EH (cell line): Measurements from ENCODE around the gene ZBTB7C.

Experiments used
- DNase-seq: peaks from one replicate; pipeline ENCODE4 v3.0.0-alpha.2; 2015; ENCODE audit warnings: low read depth

ZBTB7C gene

GRCh38 chr18:48390641-48391040, 18.5 kb downstream of the ZBTB7C start:
- DNase-seq, result no peak

GRCh38 chr18:48388478-48388877, 20.7 kb downstream of the ZBTB7C start:
- DNase-seq, result no peak

DNA sequence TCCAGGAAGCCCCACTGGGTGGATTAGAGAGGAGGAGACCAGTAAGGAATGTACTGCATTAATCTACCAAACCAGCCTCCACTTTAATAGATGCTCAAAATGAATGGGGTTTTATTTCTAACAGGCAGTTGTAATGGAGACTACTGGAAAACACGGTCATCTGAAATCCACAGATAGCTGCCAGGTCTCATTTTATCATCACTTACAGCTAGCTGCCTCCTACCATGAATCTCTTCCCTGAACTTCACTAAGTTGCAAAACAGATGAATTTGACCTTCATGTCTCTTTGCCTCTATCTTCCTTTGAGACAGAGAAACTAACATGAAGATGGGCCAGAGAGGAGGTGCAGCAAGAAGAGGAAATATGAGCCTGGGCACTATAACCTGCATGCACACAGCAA, 21.9 kb downstream of the ZBTB7C start:
- no peak for DNase-seq

DNA sequence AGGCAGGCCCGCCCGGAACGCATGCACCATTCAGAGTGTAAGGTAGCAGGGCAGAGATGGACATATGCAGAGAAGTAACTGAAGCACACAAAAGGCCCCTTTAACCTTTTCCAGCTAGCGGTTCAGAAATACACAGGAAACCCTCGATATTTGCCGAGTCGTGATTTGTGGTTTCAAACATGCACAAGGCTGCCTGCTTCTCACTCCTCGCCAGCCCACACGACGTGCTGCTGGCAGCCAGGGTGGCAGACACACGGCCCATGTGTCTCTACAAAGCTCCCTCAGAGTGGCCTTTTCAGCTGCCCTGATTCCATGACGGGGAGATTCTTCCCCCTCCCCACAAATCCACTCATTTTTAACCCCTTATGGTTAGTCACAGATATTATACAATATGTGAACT, 23.6 kb downstream of the ZBTB7C start:
- no peak for DNase-seq

GRCh38 chr18:48376934-48377333, 32.2 kb downstream of the ZBTB7C start:
- no peak for DNase-seq

DNA sequence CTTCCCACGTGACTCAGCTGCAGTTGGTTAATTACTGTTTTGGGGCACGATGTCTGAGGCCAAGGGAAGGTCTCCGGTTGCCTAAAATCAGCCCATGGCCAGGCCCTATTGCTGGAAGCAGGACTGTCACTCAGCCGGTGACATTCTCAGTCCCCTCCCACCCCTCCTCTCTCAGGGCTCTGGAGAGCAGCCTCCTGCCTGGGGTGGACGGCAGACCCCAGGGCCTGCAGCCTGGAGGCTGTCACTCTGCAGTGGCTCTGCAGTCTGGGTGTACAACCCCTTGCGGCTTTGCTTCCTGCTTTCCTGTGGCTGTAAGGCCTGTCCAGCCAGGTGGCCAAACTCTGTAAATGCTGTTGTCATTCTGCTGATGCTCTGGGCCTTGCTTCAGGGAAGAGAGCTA, 32.8 kb downstream of the ZBTB7C start:
- no peak for DNase-seq

GRCh38 chr18:48375150-48375800, 33.9 kb downstream of the ZBTB7C start:
- no peak for DNase-seq

GRCh38 chr18:48374423-48375149, 34.6 kb downstream of the ZBTB7C start:
- no peak for DNase-seq

- no peak for DNase-seq
Measured at GRCh38 chr18:48371854-48372602, 37.2 kb downstream of the ZBTB7C start.

DNA sequence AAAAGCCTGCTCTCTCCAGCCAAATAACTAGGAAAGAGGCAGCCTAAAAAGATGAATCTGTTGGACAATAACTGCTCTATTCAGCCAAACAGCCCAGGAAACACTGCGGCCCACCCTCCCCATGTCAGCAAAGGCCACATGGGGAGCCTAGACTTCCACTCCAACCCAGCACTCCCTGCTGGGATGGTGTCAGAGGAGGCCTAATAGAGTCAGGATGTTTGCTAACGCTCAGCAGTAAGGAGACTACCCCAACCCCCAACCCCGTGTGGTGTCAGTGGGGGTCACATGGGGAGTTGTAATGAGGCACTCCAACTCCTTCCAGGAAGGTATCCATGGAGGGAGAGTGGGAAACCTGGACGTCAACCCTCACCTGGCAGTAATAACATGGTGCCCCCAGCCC, 41.6 kb downstream of the ZBTB7C start:
- no peak for DNase-seq

- no peak for DNase-seq
Measured at GRCh38 chr18:48365965-48366364, 43.2 kb downstream of the ZBTB7C start.

DNA sequence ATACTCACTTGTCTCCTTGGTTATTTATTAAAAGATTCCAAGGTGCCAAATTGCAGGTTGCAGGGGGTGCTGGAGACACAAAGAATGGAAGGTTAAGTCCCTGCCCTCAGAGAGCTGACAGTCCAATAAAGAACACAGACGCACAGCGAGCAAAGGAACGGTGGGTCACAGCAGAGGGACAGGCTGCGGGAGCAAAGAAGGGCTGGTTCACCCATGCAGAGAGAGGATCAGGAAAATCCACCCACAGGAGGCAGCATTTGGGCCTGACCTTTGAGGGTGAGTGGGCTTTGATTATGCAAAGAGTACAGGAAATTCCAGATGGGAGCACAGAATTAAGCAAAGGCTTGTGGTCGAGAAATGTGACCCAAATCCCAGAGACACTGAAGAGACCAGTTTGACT, 45.0 kb downstream of the ZBTB7C start:
- no peak for DNase-seq

DNA sequence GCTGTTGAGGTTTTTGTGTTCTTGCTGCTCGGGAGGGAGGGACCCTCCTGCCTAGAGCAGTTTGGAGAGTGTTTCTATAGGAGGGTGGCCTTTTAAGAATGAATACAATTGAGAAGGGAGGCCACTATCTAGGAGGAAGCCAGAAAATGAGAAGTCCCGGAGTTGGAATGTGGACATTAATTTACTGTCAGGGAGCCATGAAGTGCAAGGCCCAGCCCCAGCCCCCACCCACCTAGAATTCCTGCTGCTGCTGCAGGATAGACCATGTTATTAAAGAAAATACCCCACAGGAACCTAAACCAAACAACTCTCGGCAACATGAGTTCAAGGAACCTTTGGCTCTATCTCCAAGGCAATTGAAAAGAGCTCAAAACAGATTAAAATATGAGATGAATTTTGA, 46.0 kb downstream of the ZBTB7C start:
- no peak for DNase-seq

GRCh38 chr18:48361801-48362200, 47.4 kb downstream of the ZBTB7C start:
- no peak for DNase-seq

GRCh38 chr18:48360376-48361021, 48.7 kb downstream of the ZBTB7C start:
- no peak for DNase-seq

GRCh38 chr18:48359626-48360025, 49.6 kb downstream of the ZBTB7C start:
- DNase-seq, result no peak

GRCh38 chr18:48358868-48359267, 50.3 kb downstream of the ZBTB7C start:
- DNase-seq, result no peak

DNA sequence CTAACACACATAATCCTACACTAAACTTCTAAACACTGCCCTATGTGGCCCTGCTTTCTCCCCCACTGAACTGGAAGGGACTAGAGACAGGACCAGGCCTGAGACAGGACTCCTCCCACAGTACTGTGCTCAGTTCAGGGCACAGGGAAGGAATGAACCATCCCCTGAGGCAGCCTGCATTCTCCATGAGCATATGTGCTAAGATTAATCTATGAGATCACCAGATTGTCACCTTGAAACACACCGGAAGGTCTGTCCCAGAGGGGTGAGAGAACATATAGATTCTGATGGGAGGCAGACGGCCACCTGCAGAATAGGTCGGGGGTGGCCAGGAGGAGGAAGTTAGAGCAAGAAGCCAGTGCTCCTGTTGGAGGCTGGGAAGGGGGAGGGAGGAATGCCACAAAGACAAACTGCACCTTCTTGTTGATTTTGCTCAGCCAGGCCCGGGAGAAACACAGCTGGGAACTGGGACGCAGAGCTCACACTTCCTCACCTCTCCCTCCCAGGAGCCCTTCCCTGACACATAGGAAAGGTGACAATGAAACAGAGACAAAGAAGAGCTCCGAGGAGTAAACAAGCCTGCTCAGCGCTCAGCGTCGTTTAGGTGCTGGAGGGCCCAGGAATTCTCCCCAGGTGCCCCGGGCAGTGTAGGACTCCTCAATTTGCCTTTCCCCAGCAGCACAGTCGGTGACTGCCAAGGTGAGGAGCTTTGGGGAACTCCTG, 52.1 kb downstream of the ZBTB7C start:
- DNase-seq, result no peak

- no peak for DNase-seq
Measured at GRCh38 chr18:48356151-48356745, 52.9 kb downstream of the ZBTB7C start.

GRCh38 chr18:48355276-48356115, 53.7 kb downstream of the ZBTB7C start:
- no peak for DNase-seq
